ENCODE data around the gene TRDMT1.

TRDMT1 gene

GRCh38 chr10:17141504-17142229, 59.8 kb downstream of the TRDMT1 start:
- no peak overlapping the region for H3K4me3 ChIP-seq (ENCODE audit: low read depth, low read length)
- TF ChIP-seq, protein P1, sequence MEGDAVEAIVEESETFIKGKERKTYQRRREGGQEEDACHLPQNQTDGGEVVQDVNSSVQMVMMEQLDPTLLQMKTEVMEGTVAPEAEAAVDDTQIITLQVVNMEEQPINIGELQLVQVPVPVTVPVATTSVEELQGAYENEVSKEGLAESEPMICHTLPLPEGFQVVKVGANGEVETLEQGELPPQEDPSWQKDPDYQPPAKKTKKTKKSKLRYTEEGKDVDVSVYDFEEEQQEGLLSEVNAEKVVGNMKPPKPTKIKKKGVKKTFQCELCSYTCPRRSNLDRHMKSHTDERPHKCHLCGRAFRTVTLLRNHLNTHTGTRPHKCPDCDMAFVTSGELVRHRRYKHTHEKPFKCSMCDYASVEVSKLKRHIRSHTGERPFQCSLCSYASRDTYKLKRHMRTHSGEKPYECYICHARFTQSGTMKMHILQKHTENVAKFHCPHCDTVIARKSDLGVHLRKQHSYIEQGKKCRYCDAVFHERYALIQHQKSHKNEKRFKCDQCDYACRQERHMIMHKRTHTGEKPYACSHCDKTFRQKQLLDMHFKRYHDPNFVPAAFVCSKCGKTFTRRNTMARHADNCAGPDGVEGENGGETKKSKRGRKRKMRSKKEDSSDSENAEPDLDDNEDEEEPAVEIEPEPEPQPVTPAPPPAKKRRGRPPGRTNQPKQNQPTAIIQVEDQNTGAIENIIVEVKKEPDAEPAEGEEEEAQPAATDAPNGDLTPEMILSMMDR (IDR thresholded peaks at IDR 0.05; ENCODE audit: low read depth, low read length), result no peak

GRCh38 chr10:17140386-17140761, 61.1 kb downstream of the TRDMT1 start:
- H3K4me3 ChIP-seq (ENCODE audit: low read depth, low read length), result no peak overlapping the region
- TF ChIP-seq, protein P1 (IDR thresholded peaks at IDR 0.05; ENCODE audit: low read depth, low read length), result no peak

GRCh38 chr10:17138460-17139042, 62.9 kb downstream of the TRDMT1 start:
- TF ChIP-seq, protein P1 (IDR thresholded peaks at IDR 0.05; ENCODE audit: low read depth, low read length), result no peak

GRCh38 chr10:17134737-17135260, 66.7 kb downstream of the TRDMT1 start:
- H3K4me3 ChIP-seq (ENCODE audit: low read depth, low read length), result no peak overlapping the region
- TF ChIP-seq, protein P1 (IDR thresholded peaks at IDR 0.05; ENCODE audit: low read depth, low read length), result no peak

More at GRCh38 chr10:17138460-17139042, 62.9 kb downstream of the TRDMT1 start:
- no peak overlapping the region for H3K4me3 ChIP-seq (ENCODE audit: low read depth, low read length)

GRCh38 chr10:17134282-17134681, 67.2 kb downstream of the TRDMT1 start:
- H3K4me3 ChIP-seq (ENCODE audit: low read depth, low read length), result no peak overlapping the region
- TF ChIP-seq, protein P1 (IDR thresholded peaks at IDR 0.05; ENCODE audit: low read depth, low read length), result no peak

GRCh38 chr10:17129741-17130140, 71.7 kb downstream of the TRDMT1 start, which contains the start of gene CUBN:
Gene CUBN (minus strand): TSS chr10:17129811. CDS start chr10:17129765, 46 bp downstream.
- no peak within 1 kb of the TSS for H3K4me3 ChIP-seq (ENCODE audit: low read depth, low read length)
- TF ChIP-seq, protein P1 (IDR thresholded peaks at IDR 0.05; ENCODE audit: low read depth, low read length), result no peak

DNA sequence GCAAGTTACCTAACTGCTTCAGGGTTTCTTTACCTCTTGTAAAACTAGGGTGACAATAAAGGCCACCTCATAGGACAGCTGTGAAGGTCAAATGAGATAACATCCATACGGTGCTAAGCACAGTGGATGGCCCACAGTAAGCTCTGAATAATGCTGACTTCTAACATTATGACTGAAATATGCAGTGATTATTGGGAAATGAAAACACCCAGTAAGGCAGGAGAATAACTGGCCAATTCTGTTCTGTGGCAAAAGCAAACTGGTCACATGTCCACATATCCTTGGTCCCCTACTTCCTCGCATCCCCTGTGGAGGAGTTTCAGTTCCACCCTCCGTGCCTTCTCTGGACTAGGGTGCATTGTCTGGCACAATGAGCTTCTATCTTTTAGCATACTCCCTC, 73.2 kb downstream of the TRDMT1 start:
- TF ChIP-seq, protein P1 (IDR thresholded peaks at IDR 0.05; ENCODE audit: low read depth, low read length), result no peak
- no peak overlapping the region for H3K4me3 ChIP-seq (ENCODE audit: low read depth, low read length)

Measured in WI38 (cell line).